Loucy (cell line): Measurements from ENCODE around the gene OSBPL8.

Experiments used
- CTCF ChIP-seq: fragments of 200-600 bp; sonication (generic); conservative IDR thresholded peaks from 2 replicates; pipeline ENCODE4 v1.5.1; 2014; ENCODE audit warnings: mild to moderate bottlenecking, antibody characterized with exemption, low read length
- EZH2phosphoT487 ChIP-seq: fragments of 200-600 bp; IDR thresholded peaks from 2 replicates; pipeline ENCODE4 v1.6.1; 2018; ENCODE audit warnings: antibody characterized with exemption, mild to moderate bottlenecking, moderate library complexity, borderline replicate concordance

DNA sequence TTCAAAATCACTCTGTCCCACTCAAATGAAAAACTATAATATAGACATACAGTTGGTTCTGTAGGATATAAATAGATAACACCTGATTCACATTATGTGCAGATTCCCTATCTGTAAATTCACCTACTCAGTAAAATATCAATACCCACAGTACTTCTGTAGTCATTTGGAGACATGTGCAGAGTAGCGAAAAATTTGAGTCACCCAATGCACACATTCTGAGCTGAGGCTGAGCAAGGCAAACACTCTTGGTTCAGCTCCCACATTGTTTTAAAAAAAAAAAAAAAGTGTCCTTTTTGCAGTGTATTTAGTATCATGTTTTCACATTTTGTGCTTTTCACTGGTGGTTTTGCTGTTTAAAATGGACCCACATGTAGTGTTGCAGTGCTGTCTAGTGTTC lies 184.1 kb downstream of the OSBPL8 start:
- TF ChIP-seq CTCF (no peak), EZH2phosphoT487 (no peak)
